ENCODE results near the gene SORCS2. TPM values are rescaled to one million over a fixed set of nuclear protein-coding genes. Genes with fewer than 3 reads are reported as not detected.

The SORCS2 gene
- total and polyA plus RNA-seq, 2 donors (not counting 1 experiment from before 2014, with no cell fraction given), result not detected

DNA sequence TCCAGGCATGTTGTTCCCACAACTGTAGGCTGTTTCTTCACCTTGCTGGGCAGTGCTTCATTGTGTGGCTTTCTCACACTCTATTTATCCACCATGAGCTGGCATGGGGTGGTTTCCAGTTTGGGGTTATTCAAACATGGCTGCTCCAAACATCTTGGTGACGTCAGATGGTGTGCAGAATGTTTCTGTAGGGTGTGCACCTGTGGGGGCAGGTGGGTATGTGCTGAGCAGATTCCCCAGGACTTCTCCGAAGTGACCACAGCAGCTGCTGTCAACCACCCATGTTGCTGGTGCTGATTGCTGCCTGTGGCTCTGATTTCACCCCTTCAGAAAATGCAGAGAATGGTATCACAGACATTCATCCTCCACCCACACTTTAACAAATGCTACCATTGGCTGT lies 247.4 kb downstream of the SORCS2 start:
- Mint-ChIP-seq H3K4me1 (no peaks in the 10 kb centered on the region), H3K9me3 (ENCODE audit: insufficient read depth) (no peaks in the 10 kb centered on the region), H3K4me3 (no peak overlapping the region), H3K27ac (no peak overlapping the region), H3K27me3 (peaks cover 11% of the 10 kb centered on the region)
- H3K9ac ChIP-seq (ENCODE audit: low read length), result no peak overlapping the region
- 80% methylated on average over 1 of the region's 2 CpGs for WGBS (ENCODE audit: insufficient coverage)
- ATAC-seq (ENCODE audit: low read depth) (no peak), DNase-seq (no peak)
- peaks cover 0 to 9% (median 0%) of the 10 kb centered on the region in 3 donors for H3K9me3 ChIP-seq (ENCODE audit: control extremely low read depth in 1 of 3, control insufficient read depth in 2 of 3, insufficient read depth in 1 of 3, low read length in 2 of 3)
- H3K27ac ChIP-seq (ENCODE audit: low read length in 2 of 2), result no peak overlapping the region
- H2AFZ ChIP-seq (ENCODE audit: insufficient read depth, low read depth, low read length, poor library complexity, severe bottlenecking), result no peak overlapping the region
- H3K4me2 ChIP-seq (replicated peaks; ENCODE audit: low read depth, low read length, poor library complexity, severe bottlenecking), result no peak overlapping the region
- H3K36me3 ChIP-seq (replicated peaks in 1 of 2; ENCODE audit: control extremely low read depth in 1 of 2, control insufficient read depth in 1 of 2, extremely low read depth in 1 of 2, insufficient read depth in 2 of 2, low read length in 1 of 2), result no peaks in the 10 kb centered on the region
- ChIA-PET CTCF (no interaction called here), POLR2A (no interaction called here)
- H3K4me3 ChIP-seq (ENCODE audit: control extremely low read depth in 1 of 5, extremely low read depth in 1 of 5, insufficient read depth in 1 of 5, low read depth in 2 of 5, low read length in 4 of 5), result no peak overlapping the region
- H4K20me1 ChIP-seq (ENCODE audit: control insufficient read depth, insufficient read depth, low read length, poor library complexity, severe bottlenecking), result no peaks in the 10 kb centered on the region
- H3K4me1 ChIP-seq (ENCODE audit: control insufficient read depth in 2 of 2, insufficient read depth in 2 of 2, low read length in 2 of 2), result no peaks in the 10 kb centered on the region
- TF ChIP-seq EZH2 (IDR thresholded peaks at IDR 0.05; ENCODE audit: borderline replicate concordance, insufficient read depth, low read depth, low read length, poor library complexity, severe bottlenecking), result no peak
- no peak for TF ChIP-seq CTCF (IDR thresholded peaks at IDR 0.05)
- H3K79me2 ChIP-seq (ENCODE audit: control insufficient read depth, insufficient read depth, low read length), result no peaks in the 10 kb centered on the region
- intact Hi-C loops (cut with micrococcal nuclease), result no loop called here
- peaks cover 0 to 2% (median 0%) of the 10 kb centered on the region in 4 experiments for H3K27me3 ChIP-seq (replicated peaks in 1 of 4; ENCODE audit: control extremely low read depth in 1 of 4, control insufficient read depth in 3 of 4, insufficient read depth in 4 of 4, low read length in 3 of 4)

GRCh38 chr4:7441201-7441600 lies 248.9 kb downstream of the SORCS2 start:
- no peaks in the 10 kb centered on the region for H3K79me2 ChIP-seq (ENCODE audit: control insufficient read depth, insufficient read depth, low read length)
- no peaks in the 10 kb centered on the region for H3K4me1 Mint-ChIP-seq
- H3K9me3 ChIP-seq (ENCODE audit: control extremely low read depth in 1 of 3, control insufficient read depth in 2 of 3, insufficient read depth in 1 of 3, low read length in 2 of 3), result peaks cover 0 to 12% (median 0%) of the 10 kb centered on the region in 3 donors
- H4K20me1 ChIP-seq (ENCODE audit: control insufficient read depth, insufficient read depth, low read length, poor library complexity, severe bottlenecking), result no peaks in the 10 kb centered on the region
- ChIA-PET CTCF (no interaction called here), POLR2A (no interaction called here)
- no peak for DNase-seq
- no peak overlapping the region for H3K27ac Mint-ChIP-seq
- H3K27ac ChIP-seq (ENCODE audit: low read length in 2 of 2), result no peak overlapping the region
- no peak for ATAC-seq (ENCODE audit: low read depth)
- WGBS (ENCODE audit: insufficient coverage), result 68% methylated on average over 4 of the region's 7 CpGs
- H3K36me3 ChIP-seq (replicated peaks in 1 of 2; ENCODE audit: control extremely low read depth in 1 of 2, control insufficient read depth in 1 of 2, extremely low read depth in 1 of 2, insufficient read depth in 2 of 2, low read length in 1 of 2), result no peaks in the 10 kb centered on the region
- H3K4me3 Mint-ChIP-seq, result no peak overlapping the region
- no peak overlapping the region for H3K4me2 ChIP-seq (replicated peaks; ENCODE audit: low read depth, low read length, poor library complexity, severe bottlenecking)
- intact Hi-C loops (cut with micrococcal nuclease), result no loop called here
- H3K27me3 Mint-ChIP-seq, result peaks cover 12% of the 10 kb centered on the region
- no peak overlapping the region for H3K4me3 ChIP-seq (ENCODE audit: control extremely low read depth in 1 of 5, extremely low read depth in 1 of 5, insufficient read depth in 1 of 5, low read depth in 2 of 5, low read length in 4 of 5)
- no peak overlapping the region for H3K9ac ChIP-seq (ENCODE audit: low read length)
- H2AFZ ChIP-seq (ENCODE audit: insufficient read depth, low read depth, low read length, poor library complexity, severe bottlenecking), result no peak overlapping the region
- no peaks in the 10 kb centered on the region for H3K9me3 Mint-ChIP-seq (ENCODE audit: insufficient read depth)
- peaks cover 0 to 2% (median 0%) of the 10 kb centered on the region in 4 experiments for H3K27me3 ChIP-seq (replicated peaks in 1 of 4; ENCODE audit: control extremely low read depth in 1 of 4, control insufficient read depth in 3 of 4, insufficient read depth in 4 of 4, low read length in 3 of 4)
- no peaks in the 10 kb centered on the region for H3K4me1 ChIP-seq (ENCODE audit: control insufficient read depth in 2 of 2, insufficient read depth in 2 of 2, low read length in 2 of 2)
- TF ChIP-seq CTCF (IDR thresholded peaks at IDR 0.05) (no peak), EZH2 (IDR thresholded peaks at IDR 0.05; ENCODE audit: borderline replicate concordance, insufficient read depth, low read depth, low read length, poor library complexity, severe bottlenecking) (no peak)
